ENCODE results near the gene LOXL4. TPM values are rescaled to one million over a fixed set of nuclear protein-coding genes. Genes with fewer than 3 reads are reported as not detected.

The LOXL4 gene
- 0.17 and 0.33 TPM in 2 replicates for total RNA-seq

DNA sequence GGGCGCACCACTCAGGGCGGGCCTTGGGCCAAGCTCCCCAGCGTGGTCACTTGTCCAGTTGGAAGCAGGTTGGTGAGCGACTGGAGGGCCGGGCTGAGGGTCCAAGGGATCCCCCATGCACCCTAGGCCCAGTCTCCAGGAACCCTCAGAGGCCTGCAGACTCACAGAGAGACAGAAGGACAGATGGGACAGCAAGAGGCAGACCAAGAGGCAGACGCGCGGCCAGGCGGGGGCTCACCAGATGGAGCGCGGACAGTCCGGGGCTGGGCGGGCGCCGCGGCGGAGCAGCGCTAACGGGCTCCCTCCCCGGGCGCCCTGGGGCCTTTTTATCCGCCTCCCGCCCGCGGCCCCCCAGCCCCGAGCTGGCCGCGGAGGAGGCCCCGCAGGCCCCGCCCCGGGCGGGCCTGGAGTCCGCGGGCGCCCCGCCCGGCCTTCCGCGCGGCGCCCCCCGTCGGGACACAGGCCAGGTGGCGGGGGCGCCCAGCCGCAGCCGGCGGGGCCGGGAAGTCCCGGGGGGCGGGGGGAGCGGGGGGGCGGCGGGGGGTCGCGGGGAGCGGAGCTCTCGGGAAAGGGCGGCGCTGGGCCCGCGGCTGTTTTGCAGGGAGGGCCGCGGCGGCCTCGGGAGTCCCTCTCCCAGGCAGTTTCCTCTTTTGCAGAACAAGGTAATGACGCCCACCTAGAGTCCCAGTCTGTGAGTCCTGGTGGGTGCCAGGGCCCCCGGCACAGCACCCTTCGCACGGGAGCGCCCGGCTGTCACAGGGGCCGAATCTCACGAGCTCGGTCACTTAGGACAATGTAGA lies at the start of gene LOXL4:
Gene LOXL4, minus strand, starts transcription at position 301 of the 800 bp plus-strand sequence. CDS start 5,175 bp downstream, outside the sequence.

Other genes with a start within 250 kb of the LOXL4 start
- gene CRTAC1, start 237.6 kb downstream of the LOXL4 start, total RNA-seq = 5.4 and 11.7 TPM in 2 replicates
- 9.5 and 13.8 TPM in 2 replicates for gene R3HCC1L, start 133.5 kb downstream of the LOXL4 start, total RNA-seq
- 2.5 and 4.9 TPM in 2 replicates for gene PYROXD2, start 147.0 kb upstream of the LOXL4 start, total RNA-seq
- 22.7 and 26.9 TPM in 2 replicates for gene HPS1, start 178.7 kb upstream of the LOXL4 start, total RNA-seq

All from dermis lymphatic vessel endothelial cell (primary cell).